ENCODE data around the gene MIEF2.
A peak's percentile ranks its signal among the peaks of the same experiment; 100 is the strongest.

Gene MIEF2

DNA sequence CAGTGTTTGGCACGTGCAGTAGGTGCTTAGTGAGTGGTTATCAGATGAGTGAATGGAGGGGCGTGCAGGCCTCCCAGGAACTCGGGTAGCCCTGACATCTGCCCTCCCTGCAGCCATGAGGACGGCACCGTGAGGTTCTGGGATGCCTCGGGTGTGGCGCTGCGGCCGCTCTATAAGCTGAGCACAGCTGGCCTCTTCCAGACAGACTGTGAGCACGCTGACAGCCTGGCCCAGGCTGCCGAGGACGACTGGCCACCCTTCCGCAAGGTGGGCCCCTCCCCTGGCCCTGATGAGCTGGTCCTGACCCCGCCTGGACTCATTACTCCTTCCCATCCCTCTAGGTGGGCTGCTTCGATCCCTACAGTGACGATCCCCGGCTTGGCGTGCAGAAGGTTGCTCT, 24.0 kb upstream of the MIEF2 start:
- Histone ChIP-seq H3K9me3 (ENCODE audit: insufficient read depth, low read depth, low read length) (no peaks in the 10 kb centered on the region), H3K27ac (ENCODE audit: low read depth, low read length) (no peak overlapping the region), H3K4me3 (ENCODE audit: low read length) (no peak overlapping the region), H3K9ac (ENCODE audit: low read depth, low read length) (no peak overlapping the region), H3K36me3 (ENCODE audit: insufficient read depth, low read length) (peaks cover 89% of the 10 kb centered on the region), H3K4me1 (ENCODE audit: insufficient read depth, low read length) (no peaks in the 10 kb centered on the region), H3K27me3 (ENCODE audit: insufficient read depth, low read length) (no peaks in the 10 kb centered on the region)
- 95% methylated on average over 18 of the region's 18 CpGs for WGBS

- WGBS = 95% methylated on average over 20 of the region's 20 CpGs
- Histone ChIP-seq H3K9ac (ENCODE audit: low read depth, low read length) (no peak overlapping the region), H3K4me1 (ENCODE audit: insufficient read depth, low read length) (no peaks in the 10 kb centered on the region), H3K4me3 (ENCODE audit: low read length) (no peak overlapping the region), H3K27ac (ENCODE audit: low read depth, low read length) (no peak overlapping the region), H3K27me3 (ENCODE audit: insufficient read depth, low read length) (no peaks in the 10 kb centered on the region), H3K36me3 (ENCODE audit: insufficient read depth, low read length) (peaks cover 95% of the 10 kb centered on the region), H3K9me3 (ENCODE audit: insufficient read depth, low read depth, low read length) (no peaks in the 10 kb centered on the region)
Measured at GRCh38 chr17:18237461-18237860, 23.0 kb upstream of the MIEF2 start.

DNA sequence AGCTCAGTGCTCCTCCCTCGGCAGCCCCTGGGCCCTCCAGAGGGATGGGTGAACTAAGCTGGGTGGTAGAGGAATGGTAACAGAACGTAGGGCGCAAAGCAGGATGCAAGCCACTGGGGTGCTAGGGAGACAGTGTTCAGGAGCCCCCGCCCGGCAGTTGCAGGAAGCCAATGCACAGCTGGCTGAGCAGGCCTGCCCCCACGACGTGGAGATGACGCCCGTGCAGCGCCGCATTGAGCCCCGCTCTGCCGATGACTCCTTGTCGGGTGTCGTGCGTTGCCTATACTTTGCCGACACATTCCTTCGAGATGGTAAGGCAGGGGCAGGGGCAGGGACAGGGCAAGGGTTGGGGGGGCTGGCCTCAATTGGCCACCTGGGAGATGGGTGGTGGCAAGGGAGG, 22.2 kb upstream of the MIEF2 start:
- peaks cover 92% of the 10 kb centered on the region for H3K36me3 ChIP-seq (ENCODE audit: insufficient read depth, low read length)
- H3K27me3 ChIP-seq (ENCODE audit: insufficient read depth, low read length) = no peaks in the 10 kb centered on the region
- H3K9me3 ChIP-seq (ENCODE audit: insufficient read depth, low read depth, low read length) = no peaks in the 10 kb centered on the region
- no peak overlapping the region for H3K4me3 ChIP-seq (ENCODE audit: low read length)
- H3K4me1 ChIP-seq (ENCODE audit: insufficient read depth, low read length) = no peaks in the 10 kb centered on the region
- H3K27ac ChIP-seq (ENCODE audit: low read depth, low read length) = no peak overlapping the region
- H3K9ac ChIP-seq (ENCODE audit: low read depth, low read length) = no peak overlapping the region
- WGBS = 97% methylated on average over 18 of the region's 18 CpGs

DNA sequence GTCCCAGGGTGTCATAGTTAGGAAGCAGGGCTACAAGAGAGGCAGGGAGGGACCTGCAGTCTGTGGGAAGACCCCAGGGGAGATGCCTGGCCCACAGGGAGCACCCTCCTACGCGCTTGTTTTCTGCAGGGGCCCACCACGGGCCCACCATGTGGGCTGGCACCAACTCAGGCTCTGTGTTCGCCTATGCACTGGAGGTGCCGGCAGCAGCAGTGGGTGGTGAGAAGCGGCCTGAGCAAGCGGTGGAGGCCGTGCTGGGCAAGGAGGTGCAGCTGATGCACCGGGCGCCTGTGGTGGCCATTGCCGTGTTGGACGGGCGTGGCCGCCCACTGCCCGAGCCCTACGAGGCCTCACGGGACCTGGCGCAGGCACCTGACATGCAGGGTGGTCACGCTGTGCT, 20.0 kb upstream of the MIEF2 start:
- no peak overlapping the region for H3K4me3 ChIP-seq (ENCODE audit: low read length)
- peaks cover 88% of the 10 kb centered on the region for H3K36me3 ChIP-seq (ENCODE audit: insufficient read depth, low read length)
- H3K27ac ChIP-seq (ENCODE audit: low read depth, low read length) = no peak overlapping the region
- 95% methylated on average over 19 of the region's 19 CpGs for WGBS
- no peaks in the 10 kb centered on the region for H3K9me3 ChIP-seq (ENCODE audit: insufficient read depth, low read depth, low read length)
- no peaks in the 10 kb centered on the region for H3K27me3 ChIP-seq (ENCODE audit: insufficient read depth, low read length)
- no peak overlapping the region for H3K9ac ChIP-seq (ENCODE audit: low read depth, low read length)
- no peaks in the 10 kb centered on the region for H3K4me1 ChIP-seq (ENCODE audit: insufficient read depth, low read length)

DNA sequence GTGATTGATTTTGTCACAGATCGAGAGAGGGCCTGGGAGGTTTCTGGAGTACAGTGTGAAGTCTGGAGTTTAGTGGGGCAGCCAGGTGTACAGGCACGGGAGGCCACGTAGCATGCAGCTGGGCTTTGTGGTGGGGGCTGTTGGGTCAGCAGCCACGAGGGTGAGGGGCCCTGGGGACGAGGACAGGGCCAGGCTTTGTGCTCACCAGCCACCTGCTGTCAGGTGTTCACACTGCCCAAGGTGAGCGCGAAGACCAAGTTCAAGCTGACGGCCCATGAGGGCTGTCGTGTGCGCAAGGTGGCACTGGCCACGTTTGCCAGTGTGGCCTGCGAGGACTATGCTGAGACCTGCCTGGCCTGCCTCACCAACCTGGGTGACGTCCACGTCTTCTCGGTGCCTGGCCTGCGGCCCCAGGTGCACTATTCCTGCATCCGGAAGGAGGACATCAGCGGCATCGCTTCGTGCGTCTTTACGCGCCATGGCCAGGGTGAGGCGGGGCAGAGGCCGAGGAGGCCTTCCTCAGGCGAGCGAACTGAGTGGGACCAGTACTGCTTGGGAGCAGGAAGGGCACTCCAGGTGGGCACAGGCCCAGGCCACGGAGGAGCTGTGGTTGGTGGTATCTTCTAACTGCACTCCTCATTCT, 19.1 kb upstream of the MIEF2 start:
- 91% methylated on average over 28 of the region's 28 CpGs for WGBS
- H3K9ac ChIP-seq (ENCODE audit: low read depth, low read length) = no peak overlapping the region
- H3K4me1 ChIP-seq (ENCODE audit: insufficient read depth, low read length) = no peaks in the 10 kb centered on the region
- no peaks in the 10 kb centered on the region for H3K27me3 ChIP-seq (ENCODE audit: insufficient read depth, low read length)
- H3K27ac ChIP-seq (ENCODE audit: low read depth, low read length) = no peak overlapping the region
- H3K4me3 ChIP-seq (ENCODE audit: low read length) = no peak overlapping the region
- H3K36me3 ChIP-seq (ENCODE audit: insufficient read depth, low read length) = peaks cover 88% of the 10 kb centered on the region
- H3K9me3 ChIP-seq (ENCODE audit: insufficient read depth, low read depth, low read length) = no peaks in the 10 kb centered on the region

- H3K36me3 ChIP-seq (ENCODE audit: insufficient read depth, low read length) = peaks cover 73% of the 10 kb centered on the region
- WGBS = 93% methylated on average over 21 of the region's 21 CpGs
- H3K9ac ChIP-seq (ENCODE audit: low read depth, low read length) = no peak overlapping the region
- H3K9me3 ChIP-seq (ENCODE audit: insufficient read depth, low read depth, low read length) = no peaks in the 10 kb centered on the region
- no peak overlapping the region for H3K27ac ChIP-seq (ENCODE audit: low read depth, low read length)
- H3K27me3 ChIP-seq (ENCODE audit: insufficient read depth, low read length) = no peaks in the 10 kb centered on the region
- no peak overlapping the region for H3K4me3 ChIP-seq (ENCODE audit: low read length)
- H3K4me1 ChIP-seq (ENCODE audit: insufficient read depth, low read length) = 0 out of 2 replicates have a peak, but pooled peaks cover 5% of the 10 kb centered on the region
Measured at GRCh38 chr17:18245038-18245776, 15.3 kb upstream of the MIEF2 start.

DNA sequence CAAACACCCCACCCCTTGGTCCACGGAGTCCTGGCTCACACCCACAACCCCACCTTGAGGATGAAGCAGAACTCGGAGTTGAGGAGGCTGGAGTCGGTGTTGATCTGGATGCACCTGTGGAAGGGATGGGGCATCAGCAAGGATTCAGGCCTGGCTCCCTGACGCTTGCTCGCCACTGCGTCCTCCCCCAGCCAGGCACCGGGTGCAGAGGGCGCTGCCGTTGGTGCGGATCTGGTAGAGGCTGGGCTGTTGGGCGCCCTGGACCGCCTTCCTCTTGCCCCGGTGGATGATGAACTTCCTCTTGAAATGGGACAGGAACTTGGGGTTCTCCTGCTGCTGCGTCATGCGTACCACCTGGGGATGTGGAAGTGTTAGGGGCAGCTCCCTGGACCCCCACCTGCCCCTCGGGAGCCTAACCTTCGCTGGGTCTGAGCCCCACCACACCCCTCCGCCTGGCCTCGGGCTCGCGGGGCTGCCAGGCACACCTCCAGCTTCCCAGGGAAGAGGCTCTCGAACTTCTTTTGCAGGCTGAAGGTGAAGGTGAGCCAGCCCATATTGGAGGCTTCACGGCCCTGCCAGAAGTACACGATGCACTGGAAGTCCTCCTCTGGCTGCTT, 14.2 kb upstream of the MIEF2 start:
- Histone ChIP-seq H3K27me3 (ENCODE audit: insufficient read depth, low read length) (no peaks in the 10 kb centered on the region), H3K36me3 (ENCODE audit: insufficient read depth, low read length) (peaks cover 74% of the 10 kb centered on the region), H3K4me1 (ENCODE audit: insufficient read depth, low read length) (0 out of 2 replicates have a peak, but pooled peaks cover 5% of the 10 kb centered on the region), H3K27ac (ENCODE audit: low read depth, low read length) (no peak overlapping the region), H3K9ac (ENCODE audit: low read depth, low read length) (peak overlapping the region; percentile 56), H3K4me3 (ENCODE audit: low read length) (peak overlapping the region; percentile 65), H3K9me3 (ENCODE audit: insufficient read depth, low read depth, low read length) (no peaks in the 10 kb centered on the region)
- WGBS = 93% methylated on average over 23 of the region's 24 CpGs

GRCh38 chr17:18246880-18247612, 13.4 kb upstream of the MIEF2 start:
- peak overlapping the region; percentile 65 for H3K4me3 ChIP-seq (ENCODE audit: low read length)
- H3K36me3 ChIP-seq (ENCODE audit: insufficient read depth, low read length) = peaks cover 74% of the 10 kb centered on the region
- H3K27me3 ChIP-seq (ENCODE audit: insufficient read depth, low read length) = no peaks in the 10 kb centered on the region
- peak overlapping the region; percentile 80 for H3K9ac ChIP-seq (ENCODE audit: low read depth, low read length)
- WGBS = 11% methylated on average over 36 of the region's 46 CpGs
- H3K9me3 ChIP-seq (ENCODE audit: insufficient read depth, low read depth, low read length) = no peaks in the 10 kb centered on the region
- peak overlapping the region; percentile 96; the same call in 1 of the 2 replicates for H3K27ac ChIP-seq (ENCODE audit: low read depth, low read length)
- 0 out of 2 replicates have a peak, but pooled peaks cover 5% of the 10 kb centered on the region for H3K4me1 ChIP-seq (ENCODE audit: insufficient read depth, low read length)

- Histone ChIP-seq H3K4me1 (ENCODE audit: insufficient read depth, low read length) (0 out of 2 replicates have a peak, but pooled peaks cover 5% of the 10 kb centered on the region), H3K9me3 (ENCODE audit: insufficient read depth, low read depth, low read length) (no peaks in the 10 kb centered on the region), H3K9ac (ENCODE audit: low read depth, low read length) (no peak overlapping the region), H3K36me3 (ENCODE audit: insufficient read depth, low read length) (peaks cover 74% of the 10 kb centered on the region), H3K27ac (ENCODE audit: low read depth, low read length) (peak overlapping the region; percentile 54; the same call in 1 of the 2 replicates), H3K27me3 (ENCODE audit: insufficient read depth, low read length) (no peaks in the 10 kb centered on the region), H3K4me3 (ENCODE audit: low read length) (peak overlapping the region; percentile 65; the same call in 1 of the 2 replicates)
- WGBS = 89% methylated on average over 30 of the region's 30 CpGs
Measured at GRCh38 chr17:18247613-18248001, 12.9 kb upstream of the MIEF2 start.

DNA sequence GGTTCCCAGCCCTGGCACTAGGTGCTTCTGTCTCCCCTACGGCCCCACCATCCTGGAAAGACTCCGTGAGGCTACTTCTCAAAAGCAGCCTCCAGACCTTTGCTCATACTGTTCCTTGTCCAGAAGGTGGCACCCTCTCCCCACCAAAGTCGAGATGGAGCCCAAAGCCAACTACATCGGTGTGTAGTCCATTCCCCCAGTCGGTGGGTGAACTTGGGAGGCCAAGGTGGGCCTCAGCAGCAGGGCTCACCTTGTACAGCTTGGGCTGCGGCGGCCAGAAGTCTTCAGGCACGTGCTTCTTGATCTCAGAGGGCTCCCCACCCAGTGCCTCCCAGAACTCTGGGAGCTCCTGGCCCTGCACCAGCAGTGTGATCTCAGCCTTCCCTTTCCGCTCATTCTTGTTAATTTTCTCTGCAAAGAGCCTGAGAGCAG, 12.1 kb upstream of the MIEF2 start:
- Histone ChIP-seq H3K4me1 (ENCODE audit: insufficient read depth, low read length) (0 out of 2 replicates have a peak, but pooled peaks cover 5% of the 10 kb centered on the region), H3K27me3 (ENCODE audit: insufficient read depth, low read length) (no peaks in the 10 kb centered on the region), H3K9ac (ENCODE audit: low read depth, low read length) (no peak overlapping the region), H3K4me3 (ENCODE audit: low read length) (no peak overlapping the region), H3K27ac (ENCODE audit: low read depth, low read length) (no peak overlapping the region; the same call in 1 of the 2 replicates), H3K36me3 (ENCODE audit: insufficient read depth, low read length) (peaks cover 76% of the 10 kb centered on the region), H3K9me3 (ENCODE audit: insufficient read depth, low read depth, low read length) (no peaks in the 10 kb centered on the region)
- 55% methylated on average over 9 of the region's 9 CpGs for WGBS

All from HUES64 (cell line).